Measurements from ENCODE around the gene KAZN.

KAZN gene

DNA sequence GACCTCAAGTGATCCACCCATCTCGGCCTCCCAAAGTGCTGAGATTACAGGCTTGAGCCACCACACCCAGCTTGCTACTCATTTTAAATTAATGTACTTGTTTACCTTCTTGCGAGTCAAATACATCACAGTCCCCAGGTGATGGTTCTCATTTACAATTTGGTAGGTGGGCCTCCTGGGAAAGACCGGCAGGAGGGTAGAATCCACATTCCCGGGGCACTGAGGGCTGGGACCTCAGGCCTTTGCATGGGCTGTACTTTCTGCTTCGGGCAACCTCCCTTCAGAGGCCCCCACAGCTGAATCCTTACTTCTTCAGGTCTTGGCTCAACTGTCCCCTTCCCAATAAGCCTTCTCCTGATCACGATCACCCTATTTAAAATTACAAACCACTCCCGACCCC is 165.5 kb downstream of the KAZN start:
- Histone ChIP-seq H3K4me3 (ENCODE audit: low read depth in 1 of 2, low read length in 1 of 2) (no peak overlapping the region), H3K27ac (no peak overlapping the region), H3K27me3 (no peaks in the 10 kb centered on the region), H3K9me3 (no peaks in the 10 kb centered on the region), H3K4me1 (ENCODE audit: control insufficient read depth in 1 of 2, insufficient read depth in 1 of 2, low read depth in 1 of 2, low read length in 1 of 2) (no peaks in the 10 kb centered on the region), H3K36me3 (no peaks in the 10 kb centered on the region)
- no peak for TF ChIP-seq CTCF (IDR thresholded peaks at IDR 0.05)

GRCh38 chr1:14765773-14766172 is 167.3 kb downstream of the KAZN start:
- no peaks in the 10 kb centered on the region for H3K4me1 ChIP-seq (ENCODE audit: control insufficient read depth in 1 of 2, insufficient read depth in 1 of 2, low read depth in 1 of 2, low read length in 1 of 2)

GRCh38 chr1:14767075-14767474 is 168.6 kb downstream of the KAZN start:
- no peaks in the 10 kb centered on the region for H3K27me3 ChIP-seq
- no peaks in the 10 kb centered on the region for H3K4me1 ChIP-seq (ENCODE audit: control insufficient read depth in 1 of 2, insufficient read depth in 1 of 2, low read depth in 1 of 2, low read length in 1 of 2)
- H3K27ac ChIP-seq: no peak overlapping the region
- no peaks in the 10 kb centered on the region for H3K36me3 ChIP-seq
- H3K4me3 ChIP-seq (ENCODE audit: low read depth in 1 of 2, low read length in 1 of 2): no peak overlapping the region
- no peak for TF ChIP-seq CTCF (IDR thresholded peaks at IDR 0.05)
- no peaks in the 10 kb centered on the region for H3K9me3 ChIP-seq

More at GRCh38 chr1:14765773-14766172, 167.3 kb downstream of the KAZN start:
- TF ChIP-seq CTCF (IDR thresholded peaks at IDR 0.05): no peak
- Histone ChIP-seq H3K36me3 (no peaks in the 10 kb centered on the region), H3K4me3 (ENCODE audit: low read depth in 1 of 2, low read length in 1 of 2) (no peak overlapping the region), H3K27ac (no peak overlapping the region), H3K27me3 (no peaks in the 10 kb centered on the region), H3K9me3 (no peaks in the 10 kb centered on the region)

- Histone ChIP-seq H3K9me3 (no peaks in the 10 kb centered on the region), H3K27me3 (no peaks in the 10 kb centered on the region), H3K4me1 (ENCODE audit: control insufficient read depth in 1 of 2, insufficient read depth in 1 of 2, low read depth in 1 of 2, low read length in 1 of 2) (no peaks in the 10 kb centered on the region), H3K4me3 (ENCODE audit: low read depth in 1 of 2, low read length in 1 of 2) (no peak overlapping the region), H3K36me3 (no peaks in the 10 kb centered on the region), H3K27ac (no peak overlapping the region)
- TF ChIP-seq CTCF (IDR thresholded peaks at IDR 0.05): no peak
Measured at GRCh38 chr1:14768582-14769304, 170.3 kb downstream of the KAZN start.

DNA sequence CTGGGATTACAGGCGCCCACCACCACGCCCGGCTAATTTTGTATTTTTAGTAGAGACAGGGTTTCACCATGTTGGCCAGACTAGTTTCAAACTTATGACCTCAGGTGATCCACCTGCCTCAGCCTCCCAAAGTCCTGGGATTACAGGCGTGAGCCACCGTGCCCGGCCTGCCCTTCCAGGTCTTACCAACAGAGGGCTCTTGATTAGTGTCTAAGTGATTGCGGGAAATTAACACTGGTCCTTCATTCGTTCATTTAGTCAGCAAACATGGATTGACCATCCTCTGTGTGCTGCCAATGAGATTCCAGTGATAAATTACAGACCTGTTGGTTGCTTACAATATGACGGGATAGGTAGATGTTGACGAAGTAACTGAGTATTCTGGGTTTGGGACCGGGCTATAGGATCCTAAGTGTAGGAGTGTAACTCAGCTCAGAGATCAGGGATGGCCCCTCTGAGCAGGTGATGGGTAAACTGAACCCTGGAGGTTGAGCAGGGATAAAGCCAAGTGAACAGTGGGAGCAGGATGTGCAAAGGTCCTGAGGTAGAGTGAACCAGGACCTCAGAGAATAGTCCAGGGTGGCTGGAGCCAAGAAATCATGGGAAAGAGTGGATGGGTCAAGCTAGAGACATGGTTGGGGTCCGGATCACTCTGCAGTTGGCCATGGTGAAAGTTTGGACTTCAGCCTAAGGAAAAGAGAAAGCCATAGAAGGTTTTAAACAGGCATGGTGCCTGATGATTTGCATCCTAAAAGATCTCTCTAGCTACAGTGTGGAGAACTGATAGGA is 171.2 kb downstream of the KAZN start:
- H3K27me3 ChIP-seq: no peaks in the 10 kb centered on the region
- no peak for TF ChIP-seq CTCF (IDR thresholded peaks at IDR 0.05)
- no peak overlapping the region for H3K4me3 ChIP-seq (ENCODE audit: low read depth in 1 of 2, low read length in 1 of 2)
- H3K27ac ChIP-seq: no peak overlapping the region
- no peaks in the 10 kb centered on the region for H3K36me3 ChIP-seq
- H3K9me3 ChIP-seq: no peaks in the 10 kb centered on the region
- H3K4me1 ChIP-seq (ENCODE audit: control insufficient read depth in 1 of 2, insufficient read depth in 1 of 2, low read depth in 1 of 2, low read length in 1 of 2): no peaks in the 10 kb centered on the region
